ENCODE results near the gene NOTCH2.

The NOTCH2 gene

GRCh38 chr1:119946724-119947123 lies 122.7 kb downstream of the NOTCH2 start:
- peak; percentile 9 for DNase-seq (ENCODE audit: low read depth, low spot score)

- no peak for DNase-seq (ENCODE audit: low read depth, low spot score)
These were observed 126.2 kb downstream of the NOTCH2 start for GRCh38 chr1:119943216-119943615.

DNA sequence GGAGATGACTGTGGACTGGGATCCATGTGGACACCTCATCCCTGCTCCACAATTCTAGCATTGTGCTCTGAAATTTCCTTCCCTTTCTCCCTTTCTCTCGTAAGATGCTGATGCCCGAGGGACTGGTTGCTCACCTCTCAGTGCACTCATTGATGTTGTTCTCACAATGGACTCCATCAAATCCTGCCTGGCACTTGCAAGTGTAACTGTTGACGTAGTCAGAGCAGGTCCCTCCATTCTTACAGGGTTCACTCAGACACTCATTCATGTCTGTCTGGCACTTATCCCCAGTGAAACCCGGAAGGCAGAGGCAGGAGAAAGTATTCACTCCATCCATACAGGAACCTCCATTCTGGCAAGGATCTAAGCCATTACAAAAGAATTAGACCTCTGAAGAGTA lies 128.1 kb downstream of the NOTCH2 start:
- DNase-seq (ENCODE audit: low read depth, low spot score): no peak

DNA sequence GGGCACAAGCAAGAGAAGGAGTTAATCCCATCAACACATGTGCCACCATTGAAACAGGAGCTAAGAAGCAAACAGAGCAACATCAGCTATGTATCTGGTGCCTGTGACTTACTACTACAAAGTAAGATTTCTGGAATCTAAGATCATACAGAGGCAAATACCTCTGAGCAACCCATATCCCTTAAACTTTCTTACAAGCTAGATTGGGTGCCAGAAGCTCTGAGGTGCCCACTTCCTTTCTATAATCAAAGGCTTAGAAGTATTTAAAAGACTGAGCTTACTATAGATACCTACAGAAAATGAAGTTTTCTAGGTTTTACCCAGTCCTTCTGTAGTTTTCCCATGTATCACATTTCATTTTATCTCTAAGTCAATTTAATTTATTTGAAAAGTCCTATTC lies 128.8 kb downstream of the NOTCH2 start:
- no peak for DNase-seq (ENCODE audit: low read depth, low spot score)

GRCh38 chr1:119937198-119937597 lies 132.3 kb downstream of the NOTCH2 start:
- DNase-seq (ENCODE audit: low read depth, low spot score): no peak

DNA sequence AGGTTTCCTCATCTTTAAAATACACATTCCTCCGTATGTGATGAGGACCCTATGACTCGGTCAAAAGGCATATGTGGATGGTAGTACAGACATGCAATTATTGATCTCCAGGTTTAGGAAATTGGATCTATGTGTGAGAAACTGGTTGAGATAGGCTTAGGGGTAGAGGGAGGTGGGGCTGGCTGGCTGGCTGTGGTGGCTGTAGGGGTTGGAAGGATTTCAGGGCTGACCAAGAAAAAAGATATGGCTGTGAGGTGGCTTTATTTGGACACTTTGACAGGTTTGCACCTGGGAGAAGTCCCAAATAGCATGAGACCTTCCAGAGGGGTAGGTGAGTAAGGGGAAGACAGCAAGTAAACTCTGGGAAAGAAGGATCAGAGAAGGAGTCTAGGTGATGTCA lies 133.5 kb downstream of the NOTCH2 start:
- no peak for DNase-seq (ENCODE audit: low read depth, low spot score)

DNA sequence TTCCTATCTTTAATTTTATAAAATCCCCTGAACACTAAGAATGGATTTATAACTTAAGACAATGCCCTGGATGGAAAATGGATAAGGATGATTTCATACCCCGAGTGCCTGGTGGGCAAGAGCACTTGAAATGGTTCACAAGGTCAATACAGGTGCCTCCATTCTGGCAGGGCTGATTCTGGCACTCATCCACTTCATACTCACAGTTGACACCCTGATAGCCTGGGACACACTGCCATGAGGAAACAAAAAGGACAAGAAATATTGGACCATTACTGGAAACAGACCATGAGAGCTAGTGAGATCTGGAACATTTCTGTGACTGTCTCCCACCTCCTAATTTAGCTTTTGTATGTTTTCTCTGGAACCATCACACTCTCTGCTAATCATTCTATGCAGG lies 134.1 kb downstream of the NOTCH2 start:
- no peak for DNase-seq (ENCODE audit: low read depth, low spot score)

DNA sequence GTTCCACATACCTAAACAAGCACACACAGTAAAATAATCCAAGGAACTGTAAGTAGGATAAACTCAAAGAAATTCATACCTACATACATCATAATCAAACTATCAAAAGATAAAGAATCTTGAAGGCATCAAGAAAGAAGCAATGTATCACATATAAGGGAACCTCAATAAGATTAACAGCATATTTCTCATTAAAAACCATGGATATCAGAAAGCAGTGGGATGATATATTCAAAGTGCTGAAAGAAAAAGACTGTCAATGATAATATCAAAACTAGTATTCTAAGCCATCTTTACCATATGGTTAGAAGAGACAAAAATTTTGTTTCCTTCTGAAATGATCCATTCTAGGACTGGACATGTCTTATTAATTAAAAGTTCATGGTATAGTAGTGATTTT lies 136.1 kb downstream of the NOTCH2 start:
- DNase-seq (ENCODE audit: low read depth, low spot score): no peak

GRCh38 chr1:119929643-119930315 lies 139.7 kb downstream of the NOTCH2 start:
- DNase-seq (ENCODE audit: low read depth, low spot score): no peak

DNA sequence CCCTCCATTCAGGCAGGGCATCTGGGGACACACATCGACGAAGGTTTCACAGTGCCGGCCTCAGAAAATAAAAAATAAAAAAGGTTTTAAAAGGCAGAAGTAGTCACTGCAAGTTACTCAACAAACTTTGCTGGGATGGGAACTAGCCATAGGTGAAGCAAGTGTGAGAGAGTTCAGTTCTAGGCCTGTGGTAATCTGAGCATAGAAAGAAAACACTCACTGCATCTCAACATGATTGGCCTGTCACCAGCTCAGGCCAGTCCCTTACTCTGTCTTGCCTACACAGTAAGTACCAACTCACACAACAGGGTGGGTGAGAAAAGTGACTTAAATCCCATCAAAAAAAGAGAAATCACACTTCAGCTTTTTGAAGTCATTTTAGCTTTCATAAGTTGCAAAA lies 142.9 kb downstream of the NOTCH2 start:
- DNase-seq (ENCODE audit: low read depth, low spot score): no peak

DNA sequence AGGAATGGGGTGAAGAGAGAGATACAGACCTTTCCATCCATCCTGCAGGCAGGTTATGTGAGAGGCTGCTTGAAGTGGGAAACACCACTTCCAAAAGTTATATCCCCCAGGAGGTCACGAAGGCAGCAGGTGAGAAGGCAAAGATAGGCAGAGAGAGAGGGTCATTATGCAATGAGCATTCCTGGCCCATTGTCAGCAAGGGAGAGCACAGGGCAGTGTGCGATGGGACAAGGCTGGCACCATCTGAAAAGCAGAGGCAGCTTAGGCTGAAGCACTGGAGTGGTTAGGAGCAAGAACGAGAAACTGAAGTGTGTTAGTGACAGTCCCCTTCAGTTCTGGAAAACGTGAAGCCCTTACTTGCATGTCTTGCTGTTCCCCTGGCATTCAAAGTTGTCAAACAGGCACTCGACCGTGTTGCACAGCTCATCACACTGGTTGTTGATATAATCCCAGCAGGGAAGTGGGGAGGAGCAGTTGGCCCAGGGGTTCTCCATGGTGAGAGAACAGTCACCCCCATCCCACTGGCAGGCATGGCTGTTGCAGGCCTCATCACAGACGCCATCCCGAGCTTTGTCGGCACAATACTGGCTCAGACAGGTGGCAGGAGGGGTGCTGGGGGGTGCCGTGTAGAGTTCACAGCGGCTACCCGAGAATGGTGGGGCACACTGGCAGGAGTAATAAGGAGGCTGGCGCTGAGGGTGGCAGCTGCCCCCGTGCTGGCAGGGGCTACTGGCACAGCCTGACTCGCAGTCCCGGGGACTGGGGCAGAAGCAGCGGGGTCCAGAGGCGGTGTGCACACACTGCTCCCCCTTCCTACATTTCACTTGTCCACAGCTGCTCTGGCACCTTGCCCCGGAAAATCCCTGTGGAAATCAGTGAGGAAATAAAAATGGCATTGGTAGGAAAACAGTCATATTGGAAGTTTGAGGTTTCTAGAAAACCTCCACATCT lies 144.2 kb downstream of the NOTCH2 start:
- DNase-seq (ENCODE audit: low read depth, low spot score): no peak

DNA sequence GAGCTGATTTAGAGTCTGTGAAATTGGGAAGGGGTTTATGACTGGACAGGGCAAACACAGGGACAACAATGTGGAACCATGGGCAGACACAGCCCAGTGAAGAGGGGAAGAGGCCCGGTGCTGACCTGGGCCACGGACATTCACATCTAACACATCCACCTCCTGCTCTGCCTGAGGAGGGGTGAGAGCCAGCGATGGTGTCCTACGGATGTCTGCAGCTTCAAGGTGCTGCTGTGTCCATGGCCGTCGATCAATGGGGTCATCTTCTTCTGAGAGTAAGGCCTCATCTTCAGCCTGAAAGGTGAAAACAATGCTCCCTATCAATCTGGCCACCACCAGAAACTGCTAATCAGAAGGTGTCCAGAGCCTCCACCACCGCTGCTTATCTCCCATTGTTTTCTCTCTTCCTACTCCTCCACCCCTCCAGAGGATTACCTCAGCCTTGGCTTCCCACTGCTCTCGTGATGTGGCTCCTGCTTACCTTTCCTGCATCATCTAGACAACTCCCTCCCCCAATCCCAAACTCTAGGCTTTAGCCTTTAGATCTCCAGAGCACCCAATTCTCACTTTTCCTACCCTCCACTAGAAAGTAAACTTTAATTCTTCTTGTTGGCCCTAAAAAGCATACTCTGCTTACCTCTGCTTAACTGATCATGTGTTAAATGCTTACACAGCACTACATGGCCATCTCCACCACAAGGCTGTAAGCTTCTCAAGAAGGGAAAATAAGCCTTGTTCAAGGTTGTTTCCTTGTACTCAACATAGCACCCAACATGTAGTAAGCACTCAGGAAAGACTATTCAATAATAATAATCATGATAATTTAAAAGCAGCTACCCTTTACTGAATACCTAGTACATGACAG lies 149.1 kb downstream of the NOTCH2 start:
- no peak for DNase-seq (ENCODE audit: low read depth, low spot score)

DNA sequence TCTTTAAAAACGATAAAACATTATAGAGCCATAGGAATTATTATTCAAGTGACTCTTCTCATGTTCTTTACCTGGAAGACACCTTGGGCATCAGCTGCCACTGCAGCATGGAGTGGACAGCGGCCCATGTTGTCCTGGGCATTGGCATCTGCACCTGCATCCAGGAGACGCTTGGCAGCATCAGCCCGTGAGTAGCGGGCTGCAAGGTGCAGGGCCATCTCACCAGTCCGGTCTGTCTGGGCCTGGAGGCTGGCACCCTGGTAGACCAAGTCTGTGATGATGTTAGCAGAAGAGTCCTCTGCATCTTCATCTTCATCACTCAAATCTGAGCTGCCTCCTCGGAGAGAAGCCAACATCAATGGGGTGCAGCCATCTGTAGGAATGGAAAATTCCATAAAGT lies 150.2 kb downstream of the NOTCH2 start:
- no peak for DNase-seq (ENCODE audit: low read depth, low spot score)

DNA sequence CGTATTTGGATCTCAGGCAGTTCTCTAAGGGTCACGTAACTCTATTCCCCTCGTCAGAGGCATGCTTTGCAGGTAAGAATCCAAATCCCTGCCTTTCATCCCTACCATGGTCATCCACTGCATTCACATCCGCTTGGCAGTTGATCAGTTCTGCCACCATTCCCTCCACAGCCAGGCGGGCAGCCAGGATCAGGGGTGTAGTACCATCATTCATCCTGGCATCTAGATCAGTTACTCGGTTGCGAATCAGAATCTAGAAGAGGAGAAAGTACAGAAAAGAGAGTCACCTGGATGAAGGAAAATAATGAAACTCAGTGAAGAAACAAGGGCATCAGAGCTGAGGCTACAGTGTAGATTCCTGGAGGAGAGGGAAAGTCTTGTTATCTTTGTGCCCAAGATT lies 151.2 kb downstream of the NOTCH2 start:
- no peak for DNase-seq (ENCODE audit: low read depth, low spot score)

DNA sequence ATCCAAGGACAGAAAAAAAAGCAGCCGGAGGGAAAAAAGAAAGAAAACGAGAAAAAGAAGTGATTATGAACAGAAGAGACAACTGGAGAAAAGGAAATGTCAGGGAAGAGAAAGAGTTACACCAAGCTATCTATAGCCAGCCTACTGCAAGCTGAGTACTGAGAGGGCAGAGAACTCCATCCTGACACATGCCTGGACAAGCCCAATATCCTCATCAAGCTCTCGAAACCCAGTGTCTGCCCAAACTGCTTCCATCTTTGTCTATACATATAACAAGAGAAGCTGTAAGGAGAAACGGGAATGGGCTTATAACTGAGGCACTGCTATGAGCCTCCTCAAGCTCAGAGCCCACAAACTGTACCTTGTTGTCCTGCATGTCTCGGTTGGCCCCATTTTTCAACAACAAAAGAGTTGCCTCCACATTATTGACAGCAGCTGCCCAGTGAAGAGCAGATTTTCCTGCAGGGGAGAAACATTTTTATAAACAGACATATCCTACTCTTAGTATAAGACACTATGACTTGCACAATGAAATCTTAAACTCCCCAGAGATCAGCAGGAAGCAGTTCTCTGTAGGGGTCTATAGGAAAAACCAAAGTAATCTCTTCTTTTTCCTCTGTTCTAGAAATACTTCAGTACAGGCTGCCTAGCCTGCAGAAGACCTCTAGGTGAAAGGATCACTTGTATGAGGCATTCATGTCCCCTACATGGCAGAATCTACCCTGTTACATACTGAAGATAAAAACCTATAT lies 152.0 kb downstream of the NOTCH2 start:
- DNase-seq (ENCODE audit: low read depth, low spot score): no peak

DNA sequence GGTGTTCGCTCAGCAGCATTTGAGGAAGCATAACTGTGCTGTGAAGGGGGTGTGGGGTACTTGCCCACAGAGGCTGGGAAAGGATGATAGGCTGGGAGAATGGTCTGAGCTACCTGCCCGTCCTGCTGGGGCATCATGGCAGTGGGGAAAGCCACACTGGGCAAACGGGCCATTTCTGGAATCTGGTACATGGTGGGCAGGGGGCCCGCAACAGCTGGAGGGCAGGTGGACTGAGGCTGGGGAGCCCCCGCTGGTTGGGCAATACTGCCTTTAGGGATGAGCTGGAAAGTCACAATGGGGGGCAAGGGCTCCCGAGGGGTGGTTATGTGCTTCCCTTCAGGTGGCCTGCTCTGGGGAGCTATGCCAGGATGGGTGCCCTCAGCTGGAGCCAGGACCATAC lies 153.9 kb downstream of the NOTCH2 start:
- no peak for DNase-seq (ENCODE audit: low read depth, low spot score)

- peak; percentile 19 for DNase-seq (ENCODE audit: low read depth, low spot score)
These were observed 155.4 kb downstream of the NOTCH2 start for GRCh38 chr1:119914071-119914470.

GRCh38 chr1:119912963-119913362 lies 156.5 kb downstream of the NOTCH2 start:
- DNase-seq (ENCODE audit: low read depth, low spot score): no peak

DNA sequence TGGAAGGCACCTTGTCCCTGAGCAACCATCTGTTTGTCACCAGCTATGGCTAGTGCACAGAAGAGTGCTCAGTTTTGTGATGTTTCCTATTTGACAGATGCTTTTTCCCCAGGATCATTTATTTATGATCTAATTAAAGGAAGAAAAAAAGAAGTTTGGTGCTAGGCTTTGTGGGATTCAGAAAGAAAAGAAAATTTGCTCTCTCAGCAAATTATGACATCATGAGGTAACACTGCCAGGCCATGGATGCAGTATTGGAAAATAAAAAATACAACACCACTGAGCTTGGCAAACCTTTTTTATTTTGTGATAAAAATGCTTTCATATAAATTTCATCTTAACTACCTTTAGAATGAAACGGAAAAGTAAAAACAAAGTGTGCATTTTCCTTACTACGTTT lies 157.7 kb downstream of the NOTCH2 start:
- DNase-seq (ENCODE audit: low read depth, low spot score): no peak

- DNase-seq (ENCODE audit: low read depth, low spot score): no peak
These were observed 158.8 kb downstream of the NOTCH2 start for GRCh38 chr1:119910618-119911017.

DNA sequence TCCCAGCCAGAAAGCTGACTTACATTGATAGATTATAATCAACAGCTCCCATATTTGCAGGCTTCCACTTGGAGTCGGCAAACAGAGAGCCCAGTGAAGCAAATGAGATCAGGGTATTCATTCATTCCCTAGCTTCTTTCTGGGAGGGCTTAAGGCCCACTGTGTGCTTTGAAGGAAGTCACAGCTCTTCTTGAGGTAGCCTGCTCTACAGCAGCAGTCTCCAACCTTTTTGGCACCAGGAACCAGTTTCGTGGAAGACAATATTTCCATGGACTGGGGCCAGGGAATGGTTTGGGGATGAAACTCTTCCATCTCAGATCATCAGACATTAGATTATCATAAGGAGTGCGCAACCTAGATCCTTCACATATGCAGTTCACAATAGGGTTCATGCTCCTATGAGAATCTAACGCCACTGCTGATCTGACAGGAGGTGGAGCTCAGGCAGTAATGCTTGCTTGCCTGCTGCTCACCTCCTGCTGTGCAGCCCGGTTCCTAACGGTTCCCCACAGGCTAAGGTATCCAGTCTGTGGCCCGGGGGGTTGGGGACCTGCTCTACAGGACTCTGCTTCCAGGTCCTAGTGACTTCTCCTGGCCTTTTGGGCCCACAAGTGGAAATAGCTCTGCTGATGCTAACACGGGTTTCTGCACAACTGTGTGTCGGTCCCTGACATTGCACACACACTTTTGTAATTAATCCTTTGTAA lies 159.4 kb downstream of the NOTCH2 start:
- no peak for DNase-seq (ENCODE audit: low read depth, low spot score)
